Muscle layer of duodenum (tissue), 2 donors: Measurements from ENCODE around the gene ADM2.

ENCODE experiments used
- H3K27ac ChIP-seq: one replicate; pipeline ENCODE4 v1.7.0; 2013; ENCODE audit warnings: mild to moderate bottlenecking, low read length
- H3K27me3 ChIP-seq: one replicate; pipeline ENCODE4 v1.7.0; 2013; ENCODE audit warnings: low read depth, mild to moderate bottlenecking, control low read depth, low read length
- H3K36me3 ChIP-seq, 2 donors: one replicate each; pipeline ENCODE4 v1.7.0; 2013; ENCODE audit warnings: low read length in 2 of 2, control low read depth in 1 of 2, mild to moderate bottlenecking in 1 of 2; ENCODE audit not compliant: insufficient read depth in 2 of 2, control insufficient read depth in 1 of 2
- H3K4me1 ChIP-seq, 2 donors: one replicate each; pipeline ENCODE4 v1.7.0; 2013; ENCODE audit warnings: low read length in 2 of 2, mild to moderate bottlenecking in 2 of 2, control low read depth in 1 of 2, moderate library complexity in 1 of 2; ENCODE audit not compliant: insufficient read depth in 2 of 2, control insufficient read depth in 1 of 2
- H3K4me3 ChIP-seq, 2 donors: one replicate each; pipeline ENCODE4 v1.7.0; 2013; ENCODE audit warnings: low read length in 2 of 2, low read depth in 1 of 2, mild to moderate bottlenecking in 1 of 2
- H3K9me3 ChIP-seq, 2 donors: one replicate each; pipeline ENCODE4 v1.7.0; 2013; ENCODE audit warnings: low read length in 2 of 2, control low read depth in 1 of 2, mild to moderate bottlenecking in 1 of 2; ENCODE audit not compliant: control insufficient read depth in 1 of 2
- donor health status: healthy.

Gene ADM2

DNA sequence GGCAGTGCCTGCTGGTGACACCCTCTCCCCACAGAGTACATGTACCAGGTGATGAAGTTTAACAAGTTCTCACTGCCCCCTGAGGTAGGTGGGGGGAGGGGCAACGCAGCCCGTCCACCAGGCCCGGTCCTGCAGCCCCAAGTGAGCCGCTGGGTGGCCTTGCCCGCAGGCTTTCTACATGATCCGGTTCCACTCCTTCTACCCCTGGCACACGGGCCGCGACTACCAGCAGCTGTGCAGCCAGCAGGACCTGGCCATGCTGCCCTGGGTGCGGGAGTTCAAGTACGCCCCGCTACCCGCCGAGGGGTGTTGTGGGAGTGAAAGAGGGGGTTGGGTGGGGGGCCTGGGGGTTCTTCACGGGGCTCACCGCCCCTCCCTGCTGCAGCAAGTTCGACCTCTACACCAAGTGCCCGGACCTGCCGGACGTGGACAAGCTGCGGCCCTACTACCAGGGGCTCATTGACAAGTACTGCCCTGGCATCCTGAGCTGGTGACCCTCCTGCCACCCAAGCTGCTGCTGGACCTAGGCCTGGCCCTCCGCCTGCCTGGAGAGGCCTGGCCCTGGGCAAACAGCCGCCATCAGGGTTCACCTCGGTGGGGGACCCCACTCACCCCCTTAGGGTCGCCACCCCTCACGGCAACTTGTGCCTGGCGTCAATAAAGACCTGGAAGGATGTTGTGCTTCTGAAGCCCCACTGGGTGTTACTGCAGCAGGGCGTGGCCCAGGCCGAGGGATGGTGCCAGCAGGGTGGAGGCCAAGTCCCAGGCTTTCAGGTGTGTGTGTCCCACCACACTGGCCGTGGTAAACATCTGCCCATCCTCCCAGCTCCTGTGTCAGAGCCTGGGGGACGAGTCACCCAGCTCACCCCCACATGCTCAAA, 8.3 kb downstream of the ADM2 start:
- H3K27ac ChIP-seq: no peak overlapping the region
- H3K4me1 ChIP-seq: no peaks in the 10 kb centered on the region
- no peaks in the 10 kb centered on the region for H3K9me3 ChIP-seq
- H3K36me3 ChIP-seq: no peaks in the 10 kb centered on the region
- no peaks in the 10 kb centered on the region for H3K27me3 ChIP-seq
- no peak overlapping the region for H3K4me3 ChIP-seq

GRCh38 chr22:50490531-50491308, 9.4 kb downstream of the ADM2 start:
- no peaks in the 10 kb centered on the region for H3K27me3 ChIP-seq
- H3K4me3 ChIP-seq: no peak overlapping the region
- no peaks in the 10 kb centered on the region for H3K36me3 ChIP-seq
- no peaks in the 10 kb centered on the region for H3K9me3 ChIP-seq
- H3K4me1 ChIP-seq: no peaks in the 10 kb centered on the region
- no peak overlapping the region for H3K27ac ChIP-seq

DNA sequence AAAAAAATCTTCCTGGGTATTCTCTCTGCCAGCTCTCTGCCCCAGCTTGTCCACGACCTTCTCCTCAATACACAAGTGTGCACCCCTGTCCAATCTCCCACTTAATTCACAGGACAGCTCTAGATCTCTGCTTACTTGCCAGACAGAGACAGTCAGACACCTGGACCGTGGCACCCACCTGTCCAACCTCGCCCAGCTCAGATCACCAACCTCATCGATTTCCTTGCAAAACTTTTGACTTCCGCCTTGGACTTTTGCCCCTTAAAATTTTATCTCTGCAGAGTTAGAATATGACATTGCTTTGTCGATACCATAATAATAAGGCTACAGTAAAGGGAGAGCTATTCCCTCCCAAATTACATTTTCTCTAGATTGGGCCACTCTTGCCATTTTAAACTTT, 15.8 kb downstream of the ADM2 start:
- H3K36me3 ChIP-seq: no peaks in the 10 kb centered on the region
- peaks cover 0 to 3% of the 10 kb centered on the region in 2 donors for H3K4me1 ChIP-seq
- no peaks in the 10 kb centered on the region for H3K9me3 ChIP-seq
- H3K27me3 ChIP-seq: no peaks in the 10 kb centered on the region
- no peak overlapping the region for H3K4me3 ChIP-seq
- no peak overlapping the region for H3K27ac ChIP-seq

GRCh38 chr22:50498322-50498890, 17.1 kb downstream of the ADM2 start:
- Histone ChIP-seq H3K27ac (no peak overlapping the region), H3K36me3 (peaks cover 0 to 9% of the 10 kb centered on the region in 2 donors), H3K27me3 (no peaks in the 10 kb centered on the region), H3K4me1 (peaks cover 0 to 3% of the 10 kb centered on the region in 2 donors), H3K4me3 (no peak overlapping the region), H3K9me3 (no peaks in the 10 kb centered on the region)

DNA sequence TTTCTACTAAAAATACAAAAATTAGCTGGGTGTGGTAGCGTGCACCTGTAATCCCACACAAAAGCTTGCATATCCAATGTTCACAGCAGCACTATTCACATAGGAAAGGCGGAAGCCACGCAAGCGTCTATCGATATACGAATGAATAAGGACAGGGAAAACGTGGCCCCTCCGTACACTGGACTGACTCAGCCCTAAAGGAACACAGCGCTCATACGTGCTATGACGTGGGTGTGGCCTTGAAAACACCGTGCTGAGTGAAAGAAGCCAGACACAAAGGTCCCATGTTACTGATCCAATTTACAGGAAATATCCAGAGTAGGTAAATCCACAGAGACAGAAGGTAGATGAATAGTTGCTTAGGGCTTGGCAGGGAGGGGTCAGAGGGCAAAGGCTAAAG, 19.1 kb downstream of the ADM2 start:
- Histone ChIP-seq H3K36me3 (peaks cover 0 to 22% of the 10 kb centered on the region in 2 donors), H3K4me1 (peaks cover 0 to 3% of the 10 kb centered on the region in 2 donors), H3K27me3 (no peaks in the 10 kb centered on the region), H3K9me3 (no peaks in the 10 kb centered on the region), H3K27ac (no peak overlapping the region), H3K4me3 (no peak overlapping the region)

DNA sequence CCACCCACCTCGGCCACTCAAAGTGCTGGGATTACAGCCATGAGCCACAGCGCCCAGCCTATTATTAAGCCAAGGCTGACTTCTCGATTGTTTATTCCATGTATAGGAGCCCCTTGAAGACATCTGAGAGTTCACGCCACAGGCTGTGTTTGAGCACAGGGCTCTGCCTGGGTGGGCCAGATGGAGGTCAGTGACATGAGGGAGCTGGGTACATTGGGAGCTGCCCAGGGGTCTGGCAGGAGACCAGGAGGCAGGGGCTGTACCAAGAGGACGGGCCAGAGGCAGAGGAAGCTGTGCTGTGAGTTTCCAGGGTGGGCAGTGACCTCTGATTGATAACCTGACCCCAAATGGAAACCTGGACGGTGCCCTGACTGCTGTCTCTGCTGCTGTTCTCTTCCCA, 20.8 kb downstream of the ADM2 start:
- Histone ChIP-seq H3K4me1 (peaks cover 0 to 16% of the 10 kb centered on the region in 2 donors), H3K4me3 (no peak overlapping the region), H3K36me3 (peaks cover 0 to 23% of the 10 kb centered on the region in 2 donors), H3K27ac (no peak overlapping the region), H3K27me3 (no peaks in the 10 kb centered on the region), H3K9me3 (no peaks in the 10 kb centered on the region)

- Histone ChIP-seq H3K9me3 (no peaks in the 10 kb centered on the region), H3K4me1 (peaks cover 0 to 16% of the 10 kb centered on the region in 2 donors), H3K27me3 (no peaks in the 10 kb centered on the region), H3K36me3 (peaks cover 0 to 23% of the 10 kb centered on the region in 2 donors), H3K27ac (no peak overlapping the region), H3K4me3 (no peak overlapping the region)
Observed at GRCh38 chr22:50502628-50503474, 21.5 kb downstream of the ADM2 start.

DNA sequence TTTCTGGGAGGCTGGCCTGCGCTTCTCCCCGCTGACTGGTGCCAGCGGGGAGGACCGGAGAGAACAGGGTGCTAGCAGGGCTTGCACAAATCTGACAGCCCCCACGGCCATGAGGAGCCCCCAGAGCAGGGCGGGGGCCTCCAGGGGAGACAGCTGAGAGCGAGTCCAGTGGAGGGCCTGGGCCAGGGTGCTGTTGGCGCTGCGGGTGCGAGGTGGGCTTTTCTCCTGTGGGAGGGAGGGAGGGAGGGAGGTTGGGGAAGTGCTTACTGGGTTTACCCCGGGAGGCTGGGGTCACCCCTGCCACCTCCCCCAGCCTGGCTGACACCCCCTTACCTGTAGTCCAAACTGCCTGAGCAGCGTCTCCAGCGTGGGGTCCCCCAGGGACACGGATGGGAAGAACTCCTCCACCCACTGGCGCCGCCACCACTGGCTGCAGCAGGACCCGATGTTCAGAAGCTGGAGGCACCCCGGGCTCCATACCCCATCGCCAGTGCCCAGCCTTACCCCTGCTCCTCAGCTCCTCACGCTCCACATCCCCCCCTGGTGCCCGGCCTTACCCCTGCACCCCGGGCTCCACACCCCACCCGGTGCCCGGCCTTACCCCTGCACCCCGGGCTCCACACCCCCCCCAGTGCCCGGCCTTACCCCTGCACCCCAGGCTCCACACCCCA, 22.3 kb downstream of the ADM2 start:
- Histone ChIP-seq H3K27ac (no peak overlapping the region), H3K4me3 (no peak overlapping the region), H3K9me3 (no peaks in the 10 kb centered on the region), H3K27me3 (no peaks in the 10 kb centered on the region), H3K4me1 (peaks cover 0 to 15% of the 10 kb centered on the region in 2 donors), H3K36me3 (peaks cover 0 to 23% of the 10 kb centered on the region in 2 donors)

DNA sequence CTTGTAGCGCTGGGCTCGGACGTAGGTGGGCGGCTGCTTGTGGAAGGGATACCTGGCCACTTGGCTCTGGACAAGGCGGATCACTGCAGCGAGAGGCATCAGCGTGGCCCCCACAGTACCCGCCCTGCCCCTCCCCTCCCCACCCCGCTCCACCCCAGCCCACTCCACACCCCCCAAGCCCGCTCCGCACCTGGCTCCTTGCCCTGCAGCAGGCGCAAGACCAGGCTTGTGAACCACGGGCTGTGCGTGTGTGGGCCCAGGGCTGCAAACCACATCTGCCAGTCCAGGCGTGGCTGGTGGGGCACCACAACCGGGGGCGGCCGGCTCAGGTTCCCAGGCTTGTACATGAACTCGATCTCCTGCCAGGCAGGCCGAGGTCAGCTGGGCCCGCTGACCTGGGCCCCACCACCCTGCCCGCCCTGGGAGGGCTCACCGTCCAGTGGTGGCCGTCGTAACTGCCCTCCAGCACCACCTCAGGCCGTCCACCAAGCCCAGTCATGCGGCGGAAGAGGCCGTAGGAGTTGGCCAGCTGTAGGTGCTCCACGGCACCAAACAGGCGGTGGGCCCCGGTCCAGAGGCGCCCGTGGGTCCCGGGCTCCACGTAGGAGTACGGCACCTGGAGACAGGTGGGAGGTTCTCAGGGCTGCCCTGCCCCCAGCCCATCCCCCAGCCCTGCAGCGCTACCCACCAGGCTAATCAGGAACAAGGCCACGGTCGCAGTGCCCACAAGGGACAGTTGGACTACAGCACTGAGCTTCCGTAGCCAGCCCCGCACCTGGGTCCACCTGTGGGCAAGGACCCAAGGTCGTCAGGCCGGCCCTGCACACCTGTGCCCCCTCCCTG, 23.2 kb downstream of the ADM2 start:
- Histone ChIP-seq H3K4me3 (no peak overlapping the region), H3K9me3 (no peaks in the 10 kb centered on the region), H3K27ac (no peak overlapping the region), H3K36me3 (peaks cover 0 to 23% of the 10 kb centered on the region in 2 donors), H3K27me3 (no peaks in the 10 kb centered on the region), H3K4me1 (peaks cover 0 to 25% of the 10 kb centered on the region in 2 donors)
